IPS DF 4.7 (cell line): ENCODE data around the gene ABHD8.

Source experiments
- DNase-seq: peaks from one replicate; pipeline ENCODE4 v3.0.0-alpha.2; 2013; ENCODE audit warnings: low spot score; ENCODE audit errors: extremely low read depth

ABHD8 gene

DNA sequence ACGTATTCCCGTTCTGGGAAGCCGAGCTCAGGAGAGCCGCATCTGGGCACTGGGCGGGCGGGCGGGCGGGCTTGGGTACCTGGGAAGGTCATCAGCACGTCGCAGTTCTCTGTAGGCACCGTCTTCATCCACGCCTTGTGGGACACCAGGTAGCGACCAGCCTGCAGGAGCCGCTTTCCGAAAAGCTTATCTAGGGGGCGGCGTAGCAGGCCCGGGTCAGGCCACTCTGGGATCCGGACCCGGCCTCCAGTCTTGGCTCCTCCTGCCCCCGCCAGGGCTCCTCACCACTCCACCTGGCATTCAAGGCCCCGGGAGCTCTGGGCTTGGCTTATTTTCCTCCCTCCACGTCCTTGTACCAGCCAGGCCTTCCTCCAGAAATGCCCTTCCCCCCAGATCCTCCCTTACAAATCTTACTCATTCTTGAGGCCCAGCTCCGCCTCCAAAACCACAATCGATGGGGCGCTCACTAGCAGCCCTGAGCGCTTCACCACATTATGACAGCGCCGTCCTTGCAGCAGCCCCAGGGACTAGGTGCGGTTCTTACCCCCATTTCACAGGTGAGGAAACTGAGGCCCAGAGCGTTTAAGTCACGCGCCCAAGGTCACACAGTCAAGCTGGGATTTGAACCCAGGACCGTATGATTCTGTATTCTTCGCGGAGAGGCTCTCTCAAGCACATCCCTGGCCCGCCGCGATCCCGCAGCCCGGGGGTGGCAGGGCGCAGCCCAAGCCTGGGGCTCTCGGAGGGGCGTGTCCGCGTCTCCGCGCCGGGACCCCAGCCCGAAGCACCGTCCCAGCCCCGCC lies 30.6 kb upstream of the ABHD8 start:
- no peak for DNase-seq

DNA sequence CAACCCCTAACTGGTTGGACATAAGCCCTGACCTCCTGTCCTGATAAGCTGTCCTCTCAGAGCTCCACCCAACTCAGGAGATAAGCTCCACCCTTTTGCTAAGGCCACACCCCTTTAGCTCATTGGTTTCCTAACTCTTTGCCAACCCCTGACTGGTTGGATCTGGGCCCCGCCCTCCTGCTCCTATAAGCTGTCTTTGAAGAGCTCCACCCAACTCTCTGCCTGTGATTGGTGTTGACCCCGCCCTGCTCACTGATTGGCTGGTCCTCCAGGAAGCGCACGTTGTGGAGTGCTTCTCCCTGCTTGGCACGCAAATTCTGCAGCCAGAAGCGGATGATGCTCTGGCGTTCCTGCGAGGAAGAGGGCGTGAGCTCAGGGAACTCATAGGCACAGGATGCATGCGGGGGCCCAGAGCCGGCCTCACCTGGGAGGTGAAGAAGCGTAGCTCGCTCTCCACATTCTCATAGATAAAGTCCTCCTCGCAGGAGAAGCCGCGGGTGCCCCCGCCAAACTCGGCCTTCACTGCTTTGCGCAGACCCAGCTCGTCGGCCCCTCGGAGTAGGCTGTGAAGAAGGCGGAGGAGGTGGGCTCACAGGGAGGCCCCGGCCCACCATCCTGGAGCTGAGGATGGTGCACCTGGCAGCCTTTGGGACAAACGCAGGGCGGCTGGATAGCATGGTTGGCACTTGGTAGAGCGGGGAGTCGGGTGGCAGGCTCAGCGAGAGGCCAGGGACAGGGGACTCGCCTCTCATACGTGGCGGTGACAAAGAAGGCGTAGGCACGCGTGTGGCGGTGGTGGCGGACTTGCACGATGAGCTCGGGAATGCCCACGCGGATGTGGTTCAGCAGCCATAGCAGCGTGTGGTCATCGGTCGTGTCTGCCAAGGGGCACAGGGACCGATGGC lies 29.7 kb upstream of the ABHD8 start:
- no peak for DNase-seq

DNA sequence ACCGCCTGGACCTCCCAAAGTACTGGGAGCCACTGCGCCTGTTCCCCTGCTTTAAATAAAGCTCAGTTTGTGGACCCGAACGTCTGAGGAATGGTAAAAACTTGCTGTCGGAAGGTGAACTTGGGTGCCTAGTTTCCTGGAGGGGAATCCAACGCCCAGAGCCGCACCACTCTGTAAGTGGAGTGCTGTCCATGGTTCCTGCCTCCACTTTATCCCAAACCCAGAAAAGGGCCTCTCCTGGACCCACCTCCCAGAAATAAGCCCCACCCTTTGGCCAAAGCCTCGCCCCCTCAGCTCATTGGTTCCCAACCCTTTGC lies 29.1 kb upstream of the ABHD8 start:
- DNase-seq: no peak

DNA sequence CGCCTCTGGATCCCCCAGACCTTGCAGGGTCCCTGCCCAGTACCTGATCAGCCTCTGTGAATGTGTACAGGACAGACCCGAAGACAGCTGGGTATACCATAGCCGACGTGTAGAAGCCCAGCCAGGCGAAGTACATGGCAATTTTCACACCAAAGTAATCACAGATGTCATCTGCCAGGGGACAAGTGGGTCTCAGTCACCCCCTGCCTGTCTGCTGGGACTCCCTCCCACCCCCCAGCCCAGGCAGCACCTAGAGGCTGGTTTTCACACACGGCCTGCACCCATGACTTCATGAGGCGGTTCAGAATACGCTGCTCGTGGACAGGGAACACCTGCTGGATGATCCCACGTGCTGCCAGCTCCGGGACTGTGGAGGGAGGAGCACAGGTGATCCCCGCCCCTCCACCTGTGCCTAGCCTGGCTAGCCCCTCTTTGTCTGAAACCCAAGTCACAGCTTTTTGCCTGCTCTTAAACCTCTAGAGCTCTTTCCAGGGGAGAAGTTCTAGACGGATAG lies 27.9 kb upstream of the ABHD8 start:
- no peak for DNase-seq

DNA sequence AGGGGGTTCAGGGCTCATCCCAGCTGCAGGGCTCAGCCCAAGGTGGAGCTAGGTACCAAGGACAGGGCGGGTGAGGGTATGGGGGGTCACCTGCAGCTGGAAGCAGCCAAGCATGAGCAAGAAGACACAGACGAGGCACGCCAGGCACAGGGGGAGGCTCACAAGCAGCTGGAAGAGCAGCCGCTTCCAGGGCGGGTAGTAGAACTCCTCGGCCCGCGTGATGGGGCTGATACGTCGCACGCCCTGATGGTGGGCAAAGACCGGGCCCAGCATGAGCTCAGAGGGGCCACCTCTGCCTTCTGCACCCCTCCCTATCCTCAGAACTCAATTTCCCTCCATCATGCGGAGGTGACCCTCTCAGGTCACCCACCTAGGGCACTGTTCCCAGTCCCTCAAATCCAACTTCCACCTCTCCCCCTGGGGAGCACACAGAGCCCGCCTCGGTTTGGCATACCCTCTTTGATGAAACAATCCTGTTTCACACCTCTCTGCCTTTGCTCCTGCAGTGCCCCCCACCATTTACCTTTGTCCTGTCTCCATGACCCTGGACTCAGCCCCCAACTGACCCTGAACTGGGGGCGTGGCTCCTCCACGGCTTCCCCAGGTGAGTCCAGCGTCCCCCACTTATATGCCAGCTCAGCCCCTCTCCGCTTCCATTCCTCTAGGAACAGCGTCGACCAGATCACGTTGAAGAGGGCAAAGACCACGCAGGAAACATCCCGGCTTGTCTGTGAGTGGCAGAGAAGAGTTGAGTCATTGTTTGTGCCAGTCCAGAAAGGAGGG lies 27.2 kb upstream of the ABHD8 start:
- DNase-seq: no peak

DNA sequence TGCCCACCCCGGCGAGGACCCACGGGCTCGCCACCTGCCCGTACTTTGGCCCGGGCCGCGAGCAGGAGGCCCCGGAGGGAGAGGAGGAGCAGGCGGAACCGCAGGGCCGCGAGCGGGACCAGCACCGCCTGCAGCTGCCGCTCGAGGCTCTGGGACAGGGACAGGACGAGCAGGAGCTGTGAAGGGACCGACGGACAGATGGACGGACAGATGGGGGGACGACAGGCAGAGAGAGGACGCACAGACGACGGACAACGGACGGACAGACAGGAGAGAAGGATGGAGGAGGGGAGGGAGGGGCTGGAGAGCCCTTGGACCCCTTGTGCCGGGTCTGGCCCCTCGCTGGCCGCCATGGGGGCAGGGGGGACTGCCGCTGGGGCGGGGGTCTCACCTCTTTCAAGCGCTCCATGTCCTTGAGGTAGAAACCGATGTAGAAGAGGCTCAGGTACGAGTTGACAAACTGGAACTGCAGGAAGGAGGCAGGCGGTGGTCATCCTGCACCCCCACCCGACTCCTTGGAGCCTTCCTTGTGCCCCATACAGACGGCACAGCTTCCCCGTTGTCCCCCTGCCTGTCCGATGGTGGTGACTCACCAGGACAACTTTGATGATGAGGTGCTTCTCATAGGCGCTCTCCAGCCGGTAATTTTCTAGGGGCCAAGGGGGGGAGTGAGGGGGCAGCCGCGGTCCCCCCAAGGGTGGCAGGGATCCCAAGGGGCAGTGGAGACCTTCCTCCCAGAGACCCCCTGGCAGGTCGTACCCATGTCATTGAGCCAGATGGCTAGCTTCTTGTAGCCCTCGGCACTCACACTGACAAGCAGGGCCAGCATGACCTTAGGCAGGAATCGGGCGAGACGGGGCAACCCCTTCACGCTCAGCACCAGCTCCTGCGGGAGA lies 26.4 kb upstream of the ABHD8 start:
- DNase-seq: no peak

DNA sequence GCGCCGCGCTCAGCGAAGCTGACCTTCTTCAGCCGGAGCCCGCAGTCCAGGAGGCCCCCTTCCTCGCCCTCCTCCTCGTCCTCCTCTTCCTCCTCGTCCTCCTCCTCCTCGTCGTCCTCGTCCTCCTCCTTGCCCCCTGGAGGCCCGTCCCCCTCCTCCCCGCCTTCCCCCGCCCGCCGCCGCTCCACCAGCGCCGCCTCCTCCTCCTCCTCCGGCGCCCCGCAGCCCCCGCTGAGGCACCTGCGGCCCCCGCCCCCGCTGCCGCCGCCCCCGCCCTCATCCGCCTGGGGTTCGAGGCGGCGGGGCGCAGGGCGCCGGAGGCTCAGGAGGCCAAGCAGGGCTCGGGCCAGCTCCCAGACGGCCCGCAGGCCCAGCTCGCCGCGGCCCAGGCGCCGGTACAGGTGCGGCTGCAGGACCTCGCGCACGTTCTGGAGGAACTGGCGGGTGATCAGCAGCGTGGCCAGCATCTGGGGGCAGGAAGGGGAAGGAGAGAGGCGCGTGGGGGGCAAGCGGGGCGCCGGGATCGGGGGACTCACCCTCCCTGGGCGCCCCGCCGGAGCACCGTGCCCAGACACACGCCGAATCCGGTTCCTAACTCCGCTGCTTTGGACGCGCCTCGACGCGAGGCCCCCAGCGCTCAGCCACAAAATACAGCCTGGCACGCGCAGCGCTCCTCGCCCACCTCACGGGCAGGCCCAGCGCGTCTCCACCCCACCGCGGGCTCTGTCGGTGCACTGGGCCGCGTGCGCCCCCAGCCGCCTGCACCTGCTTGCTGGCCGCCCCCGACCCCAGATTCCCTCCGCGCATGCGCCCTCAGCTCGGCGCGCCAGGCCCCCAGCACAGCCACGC lies 25.5 kb upstream of the ABHD8 start:
- no peak for DNase-seq

DNA sequence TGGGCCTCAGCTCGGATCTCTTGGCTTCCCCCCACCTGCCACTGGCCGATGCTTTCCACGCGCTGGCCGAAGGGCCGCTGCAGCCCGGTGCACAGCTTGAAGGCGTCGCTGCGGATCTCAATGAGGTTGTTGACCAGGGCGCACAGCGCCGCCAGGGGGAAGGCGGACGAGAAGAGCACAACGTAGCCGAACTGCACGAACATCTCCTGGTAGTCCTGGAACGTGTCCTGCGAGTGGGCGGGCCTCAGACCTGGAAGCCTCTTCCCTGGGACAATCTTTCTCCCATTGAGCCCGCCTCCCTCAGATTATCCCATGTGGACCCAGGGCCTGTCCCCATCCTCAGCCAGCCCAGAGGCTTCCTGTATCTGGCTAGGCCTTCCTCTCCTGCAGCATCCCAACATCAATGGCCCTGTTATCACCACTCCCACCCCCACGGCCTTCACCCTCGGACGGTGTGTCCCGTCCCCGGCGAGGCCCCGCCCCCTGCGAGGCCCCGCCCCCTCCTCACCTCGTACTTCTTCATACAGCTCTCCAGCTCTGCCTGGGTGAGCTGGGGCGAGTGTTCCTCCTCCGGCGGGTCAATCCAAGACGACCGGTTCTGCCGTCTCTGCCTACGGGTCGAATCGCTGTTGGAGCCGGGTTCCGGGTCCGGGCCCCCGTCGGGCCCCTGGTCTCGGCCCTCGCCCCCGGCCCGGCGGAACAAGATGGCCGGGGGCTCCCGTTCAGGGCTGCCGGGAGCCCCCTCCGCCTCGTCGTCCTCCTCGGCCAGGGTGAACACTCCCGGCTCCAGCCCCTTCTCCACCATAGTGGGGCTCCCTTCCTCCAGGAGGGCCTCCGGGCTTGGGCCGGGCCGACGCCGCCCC lies 24.7 kb upstream of the ABHD8 start:
- DNase-seq: no peak

DNA sequence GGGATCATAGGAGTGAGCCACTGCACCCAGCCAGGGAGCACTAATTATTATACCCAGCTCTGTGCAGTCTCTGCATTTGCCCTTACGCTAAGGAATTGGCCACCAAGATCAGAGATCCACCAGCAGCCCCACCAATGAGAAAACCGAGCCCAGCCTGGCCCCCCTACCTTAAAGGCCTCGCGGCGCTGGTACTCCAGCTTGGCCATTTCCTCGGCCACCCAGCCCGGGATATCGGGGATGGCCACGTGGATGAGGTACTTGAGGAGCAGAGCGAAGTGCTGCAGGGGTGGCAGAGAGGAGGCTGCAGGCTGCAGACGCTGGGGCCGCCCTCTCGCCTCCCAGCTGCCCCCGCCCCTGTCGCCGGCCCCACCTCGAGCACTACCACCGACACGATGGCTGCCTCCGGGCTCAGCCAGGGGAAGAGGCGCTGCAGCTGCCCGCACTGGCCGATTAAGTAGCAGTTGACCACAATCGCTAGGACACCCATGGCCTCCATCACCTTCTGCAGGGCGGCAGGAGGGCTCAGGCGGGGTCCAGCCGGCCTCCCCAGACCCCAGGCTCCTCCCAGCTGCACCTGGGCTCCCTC lies 23.9 kb upstream of the ABHD8 start:
- no peak for DNase-seq

DNA sequence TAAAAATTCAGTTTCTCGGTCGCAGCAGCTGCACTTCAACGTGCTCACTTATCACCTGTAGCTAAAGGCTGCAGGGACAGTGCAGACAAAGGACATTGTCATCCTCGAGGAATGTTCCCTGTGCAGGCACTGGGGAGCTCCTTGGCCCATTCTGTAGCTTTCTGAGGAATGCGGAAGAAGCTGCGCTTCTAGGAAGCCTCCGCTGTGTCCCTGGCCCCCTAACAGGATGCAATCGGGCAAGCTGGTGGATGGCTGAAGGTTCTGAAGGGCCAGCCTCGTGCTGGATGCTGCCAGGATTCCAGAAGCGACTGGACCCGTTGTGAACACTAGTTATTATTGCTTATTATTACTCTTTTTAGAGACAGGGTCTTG lies 23.4 kb upstream of the ABHD8 start:
- DNase-seq: no peak

DNA sequence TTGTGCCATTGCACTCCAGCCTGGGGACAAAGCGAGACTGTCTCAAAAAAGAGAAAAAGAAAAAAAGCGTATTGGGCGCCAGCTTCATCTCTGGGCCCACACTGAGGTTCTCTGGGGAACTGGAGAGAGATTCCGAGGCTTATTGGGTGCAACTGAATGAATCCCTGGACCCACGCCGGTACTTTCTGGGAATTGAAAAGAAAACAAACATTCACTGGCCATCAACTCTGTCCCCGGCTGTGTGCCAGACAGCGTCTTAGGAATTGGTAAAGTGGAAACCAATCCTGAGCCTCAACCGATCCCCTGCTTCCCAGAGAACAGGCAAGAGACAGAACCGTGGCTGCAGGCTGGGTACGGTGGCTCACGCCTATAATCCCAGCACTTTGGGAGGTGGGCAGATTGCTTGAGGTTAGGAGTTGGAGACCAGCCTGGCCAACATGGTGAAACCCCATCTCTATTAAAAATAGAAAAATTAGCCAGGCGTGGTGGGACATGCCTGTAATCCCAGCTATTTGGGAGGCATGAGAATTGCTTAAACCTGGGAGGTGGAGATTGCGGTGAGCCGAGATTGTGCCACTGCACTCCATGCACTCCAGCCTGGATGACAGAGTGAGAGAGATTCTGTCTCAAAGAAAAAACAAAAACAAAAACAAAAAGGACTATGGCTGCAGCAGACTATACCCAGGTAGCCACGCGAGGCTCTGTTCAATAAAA lies 22.8 kb upstream of the ABHD8 start:
- DNase-seq: no peak

DNA sequence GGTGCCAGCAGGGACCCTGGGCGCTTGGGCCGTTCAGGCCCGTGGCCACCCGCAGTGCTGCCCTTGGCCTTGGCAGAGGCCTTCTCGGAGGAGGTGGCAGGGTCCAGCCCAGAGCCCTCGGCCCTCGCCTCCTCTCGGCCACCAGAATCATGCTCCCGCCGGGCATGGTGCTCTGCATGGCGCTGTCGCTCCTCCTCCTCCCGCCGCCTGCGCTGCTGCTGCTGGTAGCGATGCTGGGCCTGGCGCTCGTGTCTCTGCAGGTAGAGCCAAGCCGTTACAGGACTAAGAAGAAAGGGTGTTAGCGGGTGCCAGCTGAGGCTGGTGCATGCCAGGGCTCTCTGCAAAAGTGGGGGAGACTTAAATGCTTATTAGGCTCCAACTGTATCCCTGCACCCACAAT lies 21.9 kb upstream of the ABHD8 start:
- DNase-seq: no peak

DNA sequence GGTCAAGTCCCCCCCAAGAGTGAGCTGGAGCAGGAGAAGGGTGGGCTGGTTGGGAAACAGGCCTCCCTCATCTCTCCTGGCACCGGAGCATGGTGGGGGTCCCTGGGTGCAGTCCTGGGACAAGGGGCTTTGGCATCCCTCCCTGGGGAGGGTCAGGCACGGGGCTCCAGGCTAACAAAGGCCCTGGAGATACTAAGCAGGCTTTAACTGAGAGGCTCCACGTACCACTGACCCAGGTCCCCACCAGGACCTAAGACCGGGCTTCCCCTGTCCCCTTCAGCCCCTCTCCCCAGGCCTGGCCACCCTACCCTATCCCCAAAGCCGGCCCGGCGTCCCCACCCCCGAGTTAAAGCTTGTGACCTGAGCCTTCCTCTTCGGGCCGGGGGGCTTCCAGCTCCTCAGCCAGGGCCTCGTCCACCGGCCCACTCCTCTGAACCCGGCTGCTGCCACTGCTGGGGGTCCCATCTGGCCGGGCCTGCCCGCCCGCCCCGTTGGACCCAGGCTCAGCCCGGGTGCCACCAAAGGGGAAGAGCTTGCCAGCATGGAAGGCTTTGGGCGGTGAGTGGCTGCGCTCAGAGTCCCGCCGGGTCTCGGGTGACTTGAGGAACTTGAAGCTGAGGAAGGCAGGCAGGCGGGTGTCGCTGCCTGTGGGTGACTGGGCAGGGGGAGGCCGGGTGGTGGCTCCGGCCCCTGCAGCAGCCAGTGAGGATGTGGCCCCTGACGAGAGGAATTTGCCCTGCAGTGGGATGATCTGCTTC lies 21.3 kb upstream of the ABHD8 start:
- DNase-seq: no peak

DNA sequence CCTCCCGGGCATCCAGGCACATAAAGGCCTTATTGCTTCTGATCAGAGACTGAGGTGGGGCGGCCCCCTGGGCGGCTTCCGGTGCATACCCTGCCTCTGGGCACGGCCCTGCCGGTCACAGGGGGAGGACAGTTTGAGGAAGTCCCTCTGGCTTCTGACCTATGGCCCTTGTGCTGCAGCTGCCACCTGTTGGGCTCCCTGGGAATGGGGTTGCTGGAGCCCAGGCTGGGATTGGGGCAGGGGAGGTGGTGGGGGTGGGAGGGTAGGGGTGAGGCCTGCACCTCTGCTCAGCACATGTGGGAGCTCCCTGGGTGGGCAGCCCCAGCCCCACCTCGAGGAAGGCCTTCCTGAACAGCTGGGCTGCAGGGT lies 20.7 kb upstream of the ABHD8 start:
- no peak for DNase-seq

DNA sequence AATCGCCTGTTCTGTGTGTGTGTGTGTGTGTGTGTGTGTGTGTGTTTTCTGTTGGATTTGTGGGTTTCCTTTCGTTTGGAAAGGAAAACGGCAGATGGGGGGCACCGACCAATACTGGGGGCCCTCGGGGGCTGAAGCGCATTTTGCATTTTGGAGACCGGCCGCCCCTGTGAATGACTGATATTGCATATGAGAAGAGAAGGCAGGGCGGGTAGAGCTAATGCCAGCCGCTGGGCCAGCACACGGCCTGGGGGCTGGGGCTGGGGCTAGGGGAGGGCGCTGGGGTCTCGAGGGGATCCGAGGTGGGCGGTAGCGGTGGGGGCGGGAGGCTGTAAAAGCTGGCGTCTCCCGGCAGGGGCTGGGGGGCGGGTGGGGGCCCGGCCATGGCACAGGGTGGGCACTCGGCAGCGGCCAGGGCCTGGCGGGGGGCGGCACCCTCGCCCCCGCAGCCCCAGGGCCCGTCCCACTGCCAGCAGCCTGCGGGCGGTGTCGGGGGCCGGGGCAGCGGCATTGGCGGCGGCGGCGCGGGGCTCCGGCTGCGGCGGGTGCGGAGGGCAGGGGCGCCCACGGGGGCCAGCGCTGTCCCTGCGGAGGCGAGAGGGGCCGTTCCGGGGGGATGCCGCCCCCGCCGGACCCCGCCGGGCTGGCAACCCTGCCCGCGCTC lies 20.2 kb upstream of the ABHD8 start:
- DNase-seq: no peak

DNA sequence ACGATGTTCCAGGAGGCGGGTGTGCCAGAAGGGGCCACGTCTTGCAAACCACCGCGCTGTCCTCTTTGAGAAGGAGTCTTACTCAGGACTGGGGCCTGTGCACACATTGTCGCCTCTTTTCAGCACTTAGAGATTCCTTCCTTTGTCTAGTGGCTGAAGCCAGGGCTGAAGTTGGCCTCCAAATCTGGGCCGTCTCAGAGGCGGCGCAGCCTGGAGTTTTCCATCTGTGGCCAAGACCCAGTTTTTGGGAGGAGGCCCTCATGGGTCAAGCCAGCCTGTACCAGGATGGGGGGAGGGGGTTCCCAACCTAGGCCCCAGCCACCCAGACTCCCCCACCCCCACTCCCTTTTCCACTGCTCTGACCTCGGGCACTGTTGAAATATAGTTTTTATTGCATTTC lies 19.6 kb upstream of the ABHD8 start:
- DNase-seq: no peak
